Measurements from ENCODE around the gene AGGF1.
A peak's percentile ranks its signal among the peaks of the same experiment; 100 is the strongest.

AGGF1 gene

GRCh38 chr5:77028631-77029375 lies 1.4 kb upstream of the AGGF1 start:
- TF ChIP-seq CTCF (IDR thresholded peaks at IDR 0.05) (no peak), ZFX (IDR thresholded peaks at IDR 0.05; ENCODE audit: borderline replicate concordance) (no peak)
- H3K27ac ChIP-seq: no peak overlapping the region

GRCh38 chr5:77029376-77029885 lies 773 bp upstream of the AGGF1 start:
- TF ChIP-seq ZFX (IDR thresholded peaks at IDR 0.05; ENCODE audit: borderline replicate concordance) (no peak), CTCF (IDR thresholded peaks at IDR 0.05) (no peak)
- H3K27ac ChIP-seq: peak overlapping the region; percentile 90; the same call in 1 of the 2 replicates

- TF ChIP-seq CTCF (IDR thresholded peaks at IDR 0.05) (no peak), ZFX (IDR thresholded peaks at IDR 0.05; ENCODE audit: borderline replicate concordance) (no peak)
- H3K27ac ChIP-seq: no peak overlapping the region
Observed at GRCh38 chr5:77031891-77032290, 1.7 kb downstream of the AGGF1 start.

GRCh38 chr5:77032635-77033034 lies 2.4 kb downstream of the AGGF1 start:
- no peak overlapping the region for H3K27ac ChIP-seq
- TF ChIP-seq ZFX (IDR thresholded peaks at IDR 0.05; ENCODE audit: borderline replicate concordance) (no peak), CTCF (IDR thresholded peaks at IDR 0.05) (no peak)

GRCh38 chr5:77033338-77033737 lies 3.1 kb downstream of the AGGF1 start:
- H3K27ac ChIP-seq: no peak overlapping the region

GRCh38 chr5:77035950-77036349 lies 5.7 kb downstream of the AGGF1 start:
- H3K27ac ChIP-seq: no peak overlapping the region
- TF ChIP-seq ZFX (IDR thresholded peaks at IDR 0.05; ENCODE audit: borderline replicate concordance) (no peak), CTCF (IDR thresholded peaks at IDR 0.05) (no peak)

More at GRCh38 chr5:77033338-77033737, 3.1 kb downstream of the AGGF1 start:
- no peak for TF ChIP-seq ZFX (IDR thresholded peaks at IDR 0.05; ENCODE audit: borderline replicate concordance)
- TF ChIP-seq CTCF (IDR thresholded peaks at IDR 0.05): no peak

- no peak for TF ChIP-seq ZFX (IDR thresholded peaks at IDR 0.05; ENCODE audit: borderline replicate concordance)
- no peak for TF ChIP-seq CTCF (IDR thresholded peaks at IDR 0.05)
Observed at GRCh38 chr5:77046416-77047073, 16.3 kb downstream of the AGGF1 start.

More at GRCh38 chr5:77046416-77047073, 16.3 kb downstream of the AGGF1 start:
- H3K27ac ChIP-seq: no peak overlapping the region

Data from 22Rv1 (cell line).